MM.1S (cell line): ENCODE data around the gene ADAMTS1.

Experiments
- CTCF ChIP-seq: fragments of 300-600 bp; sonication (generic); IDR thresholded peaks from 2 replicates; pipeline ENCODE4 v1.5.1; 2016; ENCODE audit warnings: antibody characterized with exemption, low read length, mixed read lengths
- EZH2phosphoT487 ChIP-seq: fragments of 300-600 bp; sonication (generic); IDR thresholded peaks from 2 replicates; pipeline ENCODE4 v1.6.1; 2018; ENCODE audit warnings: antibody characterized with exemption, low read length

DNA sequence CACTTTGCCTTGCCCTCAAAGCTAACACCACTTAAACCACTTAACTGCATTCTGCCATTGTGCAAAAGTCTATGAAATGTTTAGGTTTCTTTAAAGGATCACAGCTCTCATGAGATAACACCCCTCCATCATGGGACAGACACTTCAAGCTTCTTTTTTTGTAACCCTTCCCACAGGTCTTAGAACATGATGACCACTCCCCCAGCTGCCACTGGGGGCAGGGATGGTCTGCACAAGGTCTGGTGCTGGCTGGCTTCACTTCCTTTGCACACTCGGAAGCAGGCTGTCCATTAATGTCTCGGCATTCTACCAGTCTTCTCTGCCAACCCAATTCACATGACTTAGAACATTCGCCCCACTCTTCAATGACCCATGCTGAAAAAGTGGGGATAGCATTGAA, 7.7 kb downstream of the ADAMTS1 start:
- TF ChIP-seq CTCF (no peak), EZH2phosphoT487 (no peak)
